Measurements from ENCODE around the gene JAKMIP1. TPM values are rescaled to one million over a fixed set of nuclear protein-coding genes. Genes with fewer than 3 reads are reported as not detected.
"Not testable (repeated sequence)": the region's sequence is repeated elsewhere in the genome, so short reads cannot be mapped to it uniquely, and the experiment has no call there.

JAKMIP1 gene
- total RNA-seq, 1 donor from 2014 or later, result 5.5 TPM

- H3K36me3 ChIP-seq, result no peaks in the 10 kb centered on the region
- Mint-ChIP-seq H3K27ac (no peak overlapping the region), H3K9me3 (peaks cover 5% of the 10 kb centered on the region), H3K4me1 (no peaks in the 10 kb centered on the region), H3K4me3 (no peak overlapping the region), H3K27me3 (ENCODE audit: insufficient read depth, low read depth) (peaks cover 11% of the 10 kb centered on the region), H3K36me3 (no peaks in the 10 kb centered on the region)
- H3K4me3 ChIP-seq, result no peak overlapping the region
- no peaks in the 10 kb centered on the region for H3K9me3 ChIP-seq (ENCODE audit: low read depth)
- no peak for DNase-seq (ENCODE audit: low spot score)
- H3K27ac ChIP-seq, result no peak overlapping the region
- H3F3A ChIP-seq (ENCODE audit: low read depth), result no peaks in the 10 kb centered on the region
- H3K79me2 ChIP-seq (ENCODE audit: low read depth), result no peaks in the 10 kb centered on the region
- H3K27me3 ChIP-seq, result no peaks in the 10 kb centered on the region
- H4K20me1 ChIP-seq (ENCODE audit: low read depth), result no peaks in the 10 kb centered on the region
- TF ChIP-seq EZH2phosphoT487 (IDR thresholded peaks at IDR 0.05) (no peak), EZH2 (IDR thresholded peaks at IDR 0.05) (no peak)
- TF ChIP-seq, protein P1, sequence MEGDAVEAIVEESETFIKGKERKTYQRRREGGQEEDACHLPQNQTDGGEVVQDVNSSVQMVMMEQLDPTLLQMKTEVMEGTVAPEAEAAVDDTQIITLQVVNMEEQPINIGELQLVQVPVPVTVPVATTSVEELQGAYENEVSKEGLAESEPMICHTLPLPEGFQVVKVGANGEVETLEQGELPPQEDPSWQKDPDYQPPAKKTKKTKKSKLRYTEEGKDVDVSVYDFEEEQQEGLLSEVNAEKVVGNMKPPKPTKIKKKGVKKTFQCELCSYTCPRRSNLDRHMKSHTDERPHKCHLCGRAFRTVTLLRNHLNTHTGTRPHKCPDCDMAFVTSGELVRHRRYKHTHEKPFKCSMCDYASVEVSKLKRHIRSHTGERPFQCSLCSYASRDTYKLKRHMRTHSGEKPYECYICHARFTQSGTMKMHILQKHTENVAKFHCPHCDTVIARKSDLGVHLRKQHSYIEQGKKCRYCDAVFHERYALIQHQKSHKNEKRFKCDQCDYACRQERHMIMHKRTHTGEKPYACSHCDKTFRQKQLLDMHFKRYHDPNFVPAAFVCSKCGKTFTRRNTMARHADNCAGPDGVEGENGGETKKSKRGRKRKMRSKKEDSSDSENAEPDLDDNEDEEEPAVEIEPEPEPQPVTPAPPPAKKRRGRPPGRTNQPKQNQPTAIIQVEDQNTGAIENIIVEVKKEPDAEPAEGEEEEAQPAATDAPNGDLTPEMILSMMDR (IDR thresholded peaks at IDR 0.05), result no peak
- H3K4me2 ChIP-seq, result no peak overlapping the region
- no peaks in the 10 kb centered on the region for H3K4me1 ChIP-seq
- no peak overlapping the region for H2AFZ ChIP-seq (replicated peaks)
- no peak overlapping the region for H3K9ac ChIP-seq
These were observed 56.7 kb downstream of the JAKMIP1 start for GRCh38 chr4:6143603-6144181.

GRCh38 chr4:6142935-6143602, 57.3 kb downstream of the JAKMIP1 start:
- Histone ChIP-seq H3K4me1 (no peaks in the 10 kb centered on the region), H3K27ac (no peak overlapping the region), H3K9me3 (ENCODE audit: low read depth) (no peaks in the 10 kb centered on the region), H2AFZ (replicated peaks) (no peak overlapping the region), H3K4me2 (no peak overlapping the region), H3F3A (ENCODE audit: low read depth) (no peaks in the 10 kb centered on the region), H3K79me2 (ENCODE audit: low read depth) (no peaks in the 10 kb centered on the region), H3K4me3 (no peak overlapping the region), H3K36me3 (no peaks in the 10 kb centered on the region), H4K20me1 (ENCODE audit: low read depth) (no peaks in the 10 kb centered on the region), H3K9ac (no peak overlapping the region), H3K27me3 (no peaks in the 10 kb centered on the region)
- no peak overlapping the region for H3K27ac Mint-ChIP-seq
- DNase-seq (ENCODE audit: low spot score), result no peak
- H3K36me3 Mint-ChIP-seq, result no peaks in the 10 kb centered on the region
- no peaks in the 10 kb centered on the region for H3K4me1 Mint-ChIP-seq
- no peak overlapping the region for H3K4me3 Mint-ChIP-seq
- peaks cover 11% of the 10 kb centered on the region for H3K27me3 Mint-ChIP-seq (ENCODE audit: insufficient read depth, low read depth)
- peaks cover 5% of the 10 kb centered on the region for H3K9me3 Mint-ChIP-seq
- no peak for TF ChIP-seq EZH2phosphoT487 (IDR thresholded peaks at IDR 0.05)
- TF ChIP-seq EZH2 (IDR thresholded peaks at IDR 0.05), result no peak

- no peaks in the 10 kb centered on the region for H3K27me3 ChIP-seq
- H3K4me1 ChIP-seq, result no peaks in the 10 kb centered on the region
- no peak overlapping the region for H2AFZ ChIP-seq (replicated peaks)
- H4K20me1 ChIP-seq (ENCODE audit: low read depth), result no peaks in the 10 kb centered on the region
- no peaks in the 10 kb centered on the region for H3K36me3 Mint-ChIP-seq
- H3K36me3 ChIP-seq, result no peaks in the 10 kb centered on the region
- H3K9ac ChIP-seq, result no peak overlapping the region
- no peak overlapping the region for H3K27ac Mint-ChIP-seq
- no peaks in the 10 kb centered on the region for H3K4me1 Mint-ChIP-seq
- no peaks in the 10 kb centered on the region for H3F3A ChIP-seq (ENCODE audit: low read depth)
- H3K4me2 ChIP-seq, result no peak overlapping the region
- TF ChIP-seq EZH2 (IDR thresholded peaks at IDR 0.05), result no peak
- TF ChIP-seq, protein P1 (IDR thresholded peaks at IDR 0.05), result no peak
- TF ChIP-seq EZH2phosphoT487 (IDR thresholded peaks at IDR 0.05), result no peak
- peaks cover 5% of the 10 kb centered on the region for H3K9me3 Mint-ChIP-seq
- peaks cover 9% of the 10 kb centered on the region for H3K27me3 Mint-ChIP-seq (ENCODE audit: insufficient read depth, low read depth)
- no peaks in the 10 kb centered on the region for H3K9me3 ChIP-seq (ENCODE audit: low read depth)
- no peak overlapping the region for H3K4me3 Mint-ChIP-seq
- no peak overlapping the region for H3K27ac ChIP-seq
- DNase-seq (ENCODE audit: low spot score), result no peak
- H3K4me3 ChIP-seq, result no peak overlapping the region
- no peaks in the 10 kb centered on the region for H3K79me2 ChIP-seq (ENCODE audit: low read depth)
These were observed 57.8 kb downstream of the JAKMIP1 start for GRCh38 chr4:6142511-6142910.

DNA sequence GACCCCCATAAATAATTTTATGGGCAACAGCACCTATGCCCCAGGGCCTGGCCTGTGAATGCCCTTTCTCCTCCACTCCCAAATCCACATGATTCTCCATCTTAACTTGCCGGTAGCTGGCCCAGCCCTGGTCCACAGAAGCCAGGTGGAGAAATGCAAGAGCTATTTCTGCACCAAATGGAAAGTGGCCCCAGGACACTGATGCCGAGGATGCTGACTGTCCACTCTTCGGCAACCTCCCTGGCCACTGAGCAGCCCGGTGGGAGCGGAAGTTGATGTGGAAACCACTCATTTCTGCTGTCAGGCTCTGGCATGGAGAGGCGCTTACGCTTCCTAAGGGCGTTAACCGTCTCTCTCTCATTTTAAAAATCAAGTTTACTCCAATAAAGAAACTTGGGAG, 58.8 kb downstream of the JAKMIP1 start:
- no peaks in the 10 kb centered on the region for H3K4me1 ChIP-seq
- Mint-ChIP-seq H3K9me3 (peaks cover 5% of the 10 kb centered on the region), H3K36me3 (no peaks in the 10 kb centered on the region), H3K27me3 (ENCODE audit: insufficient read depth, low read depth) (peaks cover 7% of the 10 kb centered on the region), H3K4me3 (no peak overlapping the region), H3K27ac (no peak overlapping the region), H3K4me1 (no peaks in the 10 kb centered on the region)
- no peak overlapping the region for H3K4me2 ChIP-seq
- H3K27me3 ChIP-seq, result no peaks in the 10 kb centered on the region
- no peak overlapping the region for H3K4me3 ChIP-seq
- H2AFZ ChIP-seq (replicated peaks), result no peak overlapping the region
- no peaks in the 10 kb centered on the region for H3K9me3 ChIP-seq (ENCODE audit: low read depth)
- no peaks in the 10 kb centered on the region for H3F3A ChIP-seq (ENCODE audit: low read depth)
- TF ChIP-seq, protein P1 (IDR thresholded peaks at IDR 0.05), result no peak
- TF ChIP-seq EZH2phosphoT487 (IDR thresholded peaks at IDR 0.05), result no peak
- TF ChIP-seq EZH2 (IDR thresholded peaks at IDR 0.05), result no peak
- no peaks in the 10 kb centered on the region for H3K79me2 ChIP-seq (ENCODE audit: low read depth)
- no peak overlapping the region for H3K9ac ChIP-seq
- no peaks in the 10 kb centered on the region for H4K20me1 ChIP-seq (ENCODE audit: low read depth)
- H3K27ac ChIP-seq, result no peak overlapping the region
- DNase-seq (ENCODE audit: low spot score), result no peak
- H3K36me3 ChIP-seq, result no peaks in the 10 kb centered on the region

DNA sequence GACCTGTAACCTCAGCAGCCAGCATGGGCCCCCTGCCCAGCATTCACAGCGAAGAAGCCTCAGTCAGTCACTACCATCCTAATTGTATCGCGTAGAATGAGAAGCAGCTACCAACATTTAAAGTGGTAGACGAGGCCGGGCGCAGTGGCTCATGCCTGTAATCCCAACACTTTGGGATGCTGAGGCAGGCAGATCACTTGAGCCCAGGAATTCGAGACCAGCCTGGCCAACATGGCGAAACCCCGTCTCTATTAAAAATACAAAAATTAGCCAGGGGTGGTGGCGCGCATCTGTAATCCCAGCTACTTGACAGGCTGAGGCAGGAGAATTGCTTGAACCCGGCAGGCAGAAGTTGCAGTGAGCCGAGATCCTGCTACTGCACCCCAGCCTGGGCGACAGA, 59.3 kb downstream of the JAKMIP1 start:
- not testable (repeated sequence) for H3K27ac ChIP-seq; DNase-seq (ENCODE audit: low spot score); H3K4me1 Mint-ChIP-seq; H3F3A ChIP-seq (ENCODE audit: low read depth); H2AFZ ChIP-seq (replicated peaks); H3K27me3 ChIP-seq; H3K4me1 ChIP-seq; H3K4me3 ChIP-seq; H3K36me3 ChIP-seq; H3K9me3 Mint-ChIP-seq; H3K4me3 Mint-ChIP-seq; H3K4me2 ChIP-seq; H3K79me2 ChIP-seq (ENCODE audit: low read depth); H3K27me3 Mint-ChIP-seq (ENCODE audit: insufficient read depth, low read depth); H3K9me3 ChIP-seq (ENCODE audit: low read depth); H4K20me1 ChIP-seq (ENCODE audit: low read depth); H3K36me3 Mint-ChIP-seq; H3K27ac Mint-ChIP-seq; H3K9ac ChIP-seq

Data from neural progenitor cell (in vitro differentiated cells).